H9 (cell line): ENCODE data around the gene CACNA1G. TPM values are rescaled to one million over a fixed set of nuclear protein-coding genes. Genes with fewer than 3 reads are reported as not detected.

ENCODE experiments used
- DNase-seq: peaks from one replicate; pipeline ENCODE4 v3.0.0-alpha.2; 2017
- H2AFZ ChIP-seq: one replicate; pipeline ENCODE4 v1.6.1; 2013; ENCODE audit warnings: mild to moderate bottlenecking, low read length, control low read depth, moderate library complexity
- H2AK5ac ChIP-seq: 2 replicates; pipeline ENCODE4 v1.6.1; 2013; ENCODE audit warnings: low read length, control low read depth, mixed read lengths; ENCODE audit not compliant: insufficient read length
- H2BK120ac ChIP-seq: one replicate; pipeline ENCODE4 v1.6.1; 2013; ENCODE audit warnings: low read depth, mild to moderate bottlenecking, low read length, control low read depth, inconsistent platforms; ENCODE audit not compliant: poor library complexity, severe bottlenecking
- H2BK12ac ChIP-seq: 2 replicates; pipeline ENCODE4 v1.6.1; 2013; ENCODE audit warnings: low read length, control low read depth, mixed read lengths, low read depth; ENCODE audit not compliant: insufficient read length
- H2BK15ac ChIP-seq: 2 replicates; pipeline ENCODE4 v1.6.1; 2013; ENCODE audit warnings: low read depth, low read length, control low read depth
- H2BK20ac ChIP-seq: one replicate; pipeline ENCODE4 v1.6.1; 2013; ENCODE audit warnings: low read depth, mild to moderate bottlenecking, low read length, control low read depth, inconsistent platforms; ENCODE audit not compliant: poor library complexity, severe bottlenecking
- H2BK5ac ChIP-seq: 2 replicates; pipeline ENCODE4 v1.6.1; 2013; ENCODE audit warnings: low read length, control low read depth, mixed read lengths; ENCODE audit not compliant: insufficient read length
- H3K14ac ChIP-seq: 2 replicates; pipeline ENCODE4 v1.6.1; 2013; ENCODE audit warnings: low read length, control low read depth; ENCODE audit not compliant: insufficient read depth
- H3K18ac ChIP-seq: 2 replicates; pipeline ENCODE4 v1.6.1; 2013; ENCODE audit warnings: low read depth, mild to moderate bottlenecking, mixed read lengths, low read length, control low read depth; ENCODE audit not compliant: insufficient read length
- H3K23ac ChIP-seq: 2 replicates; pipeline ENCODE4 v1.6.1; 2013; ENCODE audit warnings: low read length, control low read depth, mixed read lengths, low read depth; ENCODE audit not compliant: insufficient read length
- H3K23me2 ChIP-seq: 2 replicates; pipeline ENCODE4 v1.6.1; 2013; ENCODE audit warnings: low read depth, mild to moderate bottlenecking, mixed read lengths, low read length, control low read depth; ENCODE audit not compliant: insufficient read length, poor library complexity, severe bottlenecking
- H3K27ac ChIP-seq: 2 replicates; pipeline ENCODE4 v1.5.1; 2013; ENCODE audit warnings: low read length, control low read depth, mixed read lengths, low read depth; ENCODE audit not compliant: insufficient read length
- H3K27me3 ChIP-seq: 2 replicates; pipeline ENCODE4 v1.6.1; 2013; ENCODE audit warnings: low read length, control low read depth, inconsistent platforms; ENCODE audit not compliant: insufficient read depth
- H3K4ac ChIP-seq: 2 replicates; pipeline ENCODE4 v1.6.1; 2013; ENCODE audit warnings: low read depth, mild to moderate bottlenecking, control low read depth, inconsistent platforms, low read length, moderate library complexity
- H3K4me1 ChIP-seq: 2 replicates; pipeline ENCODE4 v1.6.1; 2013; ENCODE audit warnings: low read length, control low read depth, inconsistent platforms; ENCODE audit not compliant: insufficient read depth
- H3K4me2 ChIP-seq: 2 replicates; pipeline ENCODE4 v1.6.1; 2013; ENCODE audit warnings: low read length, control low read depth, mixed read lengths; ENCODE audit not compliant: insufficient read length, insufficient read depth
- H3K56ac ChIP-seq: 2 replicates; pipeline ENCODE4 v1.6.1; 2013; ENCODE audit warnings: low read depth, mild to moderate bottlenecking, mixed read lengths, low read length, control low read depth; ENCODE audit not compliant: insufficient read length
- H3K79me1 ChIP-seq: 2 replicates; pipeline ENCODE4 v1.6.1; 2013; ENCODE audit warnings: low read depth, mild to moderate bottlenecking, moderate library complexity, low read length, control low read depth, inconsistent platforms; ENCODE audit not compliant: insufficient read depth, poor library complexity, severe bottlenecking
- H3K79me2 ChIP-seq: 2 replicates; pipeline ENCODE4 v1.6.1; 2013; ENCODE audit warnings: low read length, control low read depth, inconsistent platforms; ENCODE audit not compliant: insufficient read depth
- H3K9ac ChIP-seq: 2 replicates; pipeline ENCODE4 v1.6.1; 2013; ENCODE audit warnings: low read length, control low read depth, mixed read lengths; ENCODE audit not compliant: insufficient read length; ENCODE audit errors: extremely low read depth
- H3K9me3 ChIP-seq: one replicate; pipeline ENCODE4 v1.6.1; 2013; ENCODE audit warnings: low read depth, low read length, inconsistent platforms; ENCODE audit not compliant: control insufficient read depth
- H3T11ph ChIP-seq: one replicate; pipeline ENCODE4 v1.6.1; 2013; ENCODE audit warnings: mild to moderate bottlenecking, low read length, control low read depth, inconsistent platforms
- H4K20me1 ChIP-seq: one replicate; pipeline ENCODE4 v1.6.1; 2013; ENCODE audit not compliant: control insufficient read depth, insufficient read length, insufficient read depth
- H4K5ac ChIP-seq: 2 replicates; pipeline ENCODE4 v1.6.1; 2013; ENCODE audit warnings: low read depth, mild to moderate bottlenecking, mixed read lengths, low read length, control low read depth; ENCODE audit not compliant: insufficient read length
- H4K8ac ChIP-seq: replicated peaks from 2 replicates; pipeline ENCODE4 v1.6.1; 2013; ENCODE audit warnings: low read length, control low read depth, mixed read lengths, low read depth; ENCODE audit not compliant: insufficient read length
- H4K91ac ChIP-seq: 2 replicates; pipeline ENCODE4 v1.6.1; 2013; ENCODE audit warnings: low read depth, mild to moderate bottlenecking, moderate library complexity, mixed read lengths, low read length, control low read depth; ENCODE audit not compliant: insufficient read length
- H3K27ac Mint-ChIP-seq, 3 experiments: 2 replicates in 2 of 3; 3 replicates in 1 of 3; pipeline ENCODE4 v1.8.0; 2020 to 2021; ENCODE audit warnings: mixed read lengths in 3 of 3, mild to moderate bottlenecking in 1 of 3, moderate library complexity in 1 of 3
- H3K27me3 Mint-ChIP-seq: 2 replicates; pipeline ENCODE4 v1.8.0; 2021; ENCODE audit warnings: low read depth, mild to moderate bottlenecking, moderate library complexity, mixed read lengths
- H3K36me3 Mint-ChIP-seq, 3 experiments: 2 replicates in 2 of 3; 3 replicates in 1 of 3; pipeline ENCODE4 v1.8.0; 2020 to 2021; ENCODE audit warnings: low read depth in 3 of 3, mixed read lengths in 3 of 3; ENCODE audit not compliant: insufficient read depth in 1 of 3
- H3K4me1 Mint-ChIP-seq, 2 experiments: 2 replicates each; pipeline ENCODE4 v1.8.0; 2020; ENCODE audit warnings: mixed read lengths in 2 of 2
- H3K4me3 Mint-ChIP-seq, 2 experiments: 2 replicates in 1 of 2; 3 replicates in 1 of 2; pipeline ENCODE4 v1.8.0; 2020 to 2021; ENCODE audit warnings: mild to moderate bottlenecking in 2 of 2, mixed read lengths in 2 of 2, moderate library complexity in 1 of 2
- H3K9me3 Mint-ChIP-seq, 2 experiments: 2 replicates in 1 of 2; 3 replicates in 1 of 2; pipeline ENCODE4 v1.8.0; 2020; ENCODE audit warnings: mild to moderate bottlenecking in 2 of 2, mixed read lengths in 2 of 2, moderate library complexity in 1 of 2
- WGBS: extraction: QIAGEN DNeasy Blood & Tissue Kit; methylation state at CpG from one replicate; pipeline ENCODE4 v1.1.7; 2013; ENCODE audit warnings: missing lambda C conversion rate, low lambda C conversion rate, mixed read lengths; ENCODE audit not compliant: insufficient read length; ENCODE audit errors: extremely low coverage; 5-methylcytosine and 5-hydroxymethylcytosine counted together
- total RNA-seq: library from RNA; stranded (reverse); gene quantifications from 2 replicates; pipeline ENCODE4 v1.2.1, GENCODE V29; 2021
- TF ChIP-seq, protein P1 (sequence below): fragments of 200-600 bp; sonication (generic); conservative IDR thresholded peaks from 3 replicates; pipeline ENCODE4 v1.8.0; 2021; ENCODE audit warnings: antibody characterized with exemption, mild to moderate bottlenecking

CACNA1G gene
- total RNA-seq, 1 experiment from 2014 or later = 1.5 TPM

- H3K27ac ChIP-seq = no peak overlapping the region
- no CpG with 5 or more reads among the region's 20 CpGs for WGBS
These were observed 12.0 kb downstream of the CACNA1G start for GRCh38 chr17:50572541-50572940.

More at GRCh38 chr17:50572541-50572940, 12.0 kb downstream of the CACNA1G start:
- Mint-ChIP-seq H3K9me3 (no peaks in the 10 kb centered on the region), H3K36me3 (peaks cover 0 to 5% (median 2%) of the 10 kb centered on the region in 3 experiments; a peak in 2 of 7 replicates), H3K27me3 (peaks cover 20% of the 10 kb centered on the region), H3K4me1 (peaks cover 17 to 25% of the 10 kb centered on the region in 2 experiments; a peak in 3 of 4 replicates), H3K27ac (no peak overlapping the region; a peak in 1 of 7 replicates), H3K4me3 (no peak overlapping the region)
- Histone ChIP-seq H2BK20ac (no peak overlapping the region), H2AK5ac (no peak overlapping the region), H3K56ac (no peak overlapping the region), H3K79me2 (no peaks in the 10 kb centered on the region), H3K4me2 (no peak overlapping the region), H2BK15ac (no peak overlapping the region), H2AFZ (no peak overlapping the region), H3K4me1 (no peaks in the 10 kb centered on the region), H3T11ph (no peak overlapping the region), H3K79me1 (no peaks in the 10 kb centered on the region), H2BK12ac (no peak overlapping the region), H3K18ac (no peak overlapping the region), H4K5ac (no peak overlapping the region), H2BK5ac (no peak overlapping the region), H3K14ac (no peak overlapping the region; the same call in 1 of the 2 replicates), H2BK120ac (no peak overlapping the region), H3K23ac (no peak overlapping the region), H3K9me3 (no peaks in the 10 kb centered on the region), H4K8ac (no peak overlapping the region), H4K91ac (no peak overlapping the region), H4K20me1 (no peaks in the 10 kb centered on the region), H3K27me3 (no peaks in the 10 kb centered on the region; the same call in 1 of the 2 replicates), H3K23me2 (no peaks in the 10 kb centered on the region), H3K4ac (no peak overlapping the region), H3K9ac (no peak overlapping the region)
- DNase-seq = no peak
- TF ChIP-seq, protein P1, sequence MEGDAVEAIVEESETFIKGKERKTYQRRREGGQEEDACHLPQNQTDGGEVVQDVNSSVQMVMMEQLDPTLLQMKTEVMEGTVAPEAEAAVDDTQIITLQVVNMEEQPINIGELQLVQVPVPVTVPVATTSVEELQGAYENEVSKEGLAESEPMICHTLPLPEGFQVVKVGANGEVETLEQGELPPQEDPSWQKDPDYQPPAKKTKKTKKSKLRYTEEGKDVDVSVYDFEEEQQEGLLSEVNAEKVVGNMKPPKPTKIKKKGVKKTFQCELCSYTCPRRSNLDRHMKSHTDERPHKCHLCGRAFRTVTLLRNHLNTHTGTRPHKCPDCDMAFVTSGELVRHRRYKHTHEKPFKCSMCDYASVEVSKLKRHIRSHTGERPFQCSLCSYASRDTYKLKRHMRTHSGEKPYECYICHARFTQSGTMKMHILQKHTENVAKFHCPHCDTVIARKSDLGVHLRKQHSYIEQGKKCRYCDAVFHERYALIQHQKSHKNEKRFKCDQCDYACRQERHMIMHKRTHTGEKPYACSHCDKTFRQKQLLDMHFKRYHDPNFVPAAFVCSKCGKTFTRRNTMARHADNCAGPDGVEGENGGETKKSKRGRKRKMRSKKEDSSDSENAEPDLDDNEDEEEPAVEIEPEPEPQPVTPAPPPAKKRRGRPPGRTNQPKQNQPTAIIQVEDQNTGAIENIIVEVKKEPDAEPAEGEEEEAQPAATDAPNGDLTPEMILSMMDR = no peak
